SK-N-MC (cell line): ENCODE results near the gene AVP.

ENCODE experiments used
- EZH2 ChIP-seq: fragments of 200-600 bp; sonication (generic); IDR thresholded peaks from one replicate; pipeline ENCODE4 v1.6.1; 2017; ENCODE audit warnings: antibody characterized with exemption
- POLR2AphosphoS5 ChIP-seq: IDR thresholded peaks from 2 replicates; pipeline ENCODE4 v1.6.1; 2012; ENCODE audit warnings: mild to moderate bottlenecking, low read depth, low read length, borderline replicate concordance

DNA sequence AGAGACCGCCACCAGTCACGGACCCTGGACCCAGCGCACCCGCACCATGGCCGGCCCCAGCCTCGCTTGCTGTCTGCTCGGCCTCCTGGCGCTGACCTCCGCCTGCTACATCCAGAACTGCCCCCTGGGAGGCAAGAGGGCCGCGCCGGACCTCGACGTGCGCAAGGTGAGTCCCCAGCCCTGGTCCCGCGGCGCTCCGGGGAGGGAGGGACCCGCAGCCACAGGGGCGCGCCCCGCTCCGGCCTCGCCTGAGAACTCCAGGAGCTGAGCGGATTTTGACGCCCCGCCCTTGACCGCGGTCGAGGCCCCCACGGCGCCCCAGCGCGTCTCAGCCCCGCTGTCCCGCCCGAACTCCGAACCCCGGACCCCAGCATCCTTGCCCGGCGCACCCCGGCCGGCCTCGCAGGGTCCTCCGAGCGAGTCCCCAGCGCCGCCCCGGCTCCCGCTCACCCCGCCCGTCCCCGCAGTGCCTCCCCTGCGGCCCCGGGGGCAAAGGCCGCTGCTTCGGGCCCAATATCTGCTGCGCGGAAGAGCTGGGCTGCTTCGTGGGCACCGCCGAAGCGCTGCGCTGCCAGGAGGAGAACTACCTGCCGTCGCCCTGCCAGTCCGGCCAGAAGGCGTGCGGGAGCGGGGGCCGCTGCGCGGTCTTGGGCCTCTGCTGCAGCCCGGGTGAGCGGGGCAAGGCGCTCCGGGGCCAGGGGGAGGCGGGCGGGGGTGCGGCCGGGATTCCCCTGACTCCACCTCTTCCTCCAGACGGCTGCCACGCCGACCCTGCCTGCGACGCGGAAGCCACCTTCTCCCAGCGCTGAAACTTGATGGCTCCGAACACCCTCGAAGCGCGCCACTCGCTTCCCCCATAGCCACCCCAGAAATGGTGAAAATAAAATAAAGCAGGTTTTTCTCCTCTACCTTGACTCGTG lies 12.7 kb downstream of the AVP start, which contains the start of gene OXT:
- no peak for TF ChIP-seq POLR2AphosphoS5
- TF ChIP-seq EZH2 = no peak
